ENCODE data around the gene JAKMIP2.

The JAKMIP2 gene

GRCh38 chr5:147784146-147784987, 1.8 kb upstream of the JAKMIP2 start:
- DNase-seq (ENCODE audit: extremely low read depth, low read depth), result no peak
- TF ChIP-seq, protein P1, sequence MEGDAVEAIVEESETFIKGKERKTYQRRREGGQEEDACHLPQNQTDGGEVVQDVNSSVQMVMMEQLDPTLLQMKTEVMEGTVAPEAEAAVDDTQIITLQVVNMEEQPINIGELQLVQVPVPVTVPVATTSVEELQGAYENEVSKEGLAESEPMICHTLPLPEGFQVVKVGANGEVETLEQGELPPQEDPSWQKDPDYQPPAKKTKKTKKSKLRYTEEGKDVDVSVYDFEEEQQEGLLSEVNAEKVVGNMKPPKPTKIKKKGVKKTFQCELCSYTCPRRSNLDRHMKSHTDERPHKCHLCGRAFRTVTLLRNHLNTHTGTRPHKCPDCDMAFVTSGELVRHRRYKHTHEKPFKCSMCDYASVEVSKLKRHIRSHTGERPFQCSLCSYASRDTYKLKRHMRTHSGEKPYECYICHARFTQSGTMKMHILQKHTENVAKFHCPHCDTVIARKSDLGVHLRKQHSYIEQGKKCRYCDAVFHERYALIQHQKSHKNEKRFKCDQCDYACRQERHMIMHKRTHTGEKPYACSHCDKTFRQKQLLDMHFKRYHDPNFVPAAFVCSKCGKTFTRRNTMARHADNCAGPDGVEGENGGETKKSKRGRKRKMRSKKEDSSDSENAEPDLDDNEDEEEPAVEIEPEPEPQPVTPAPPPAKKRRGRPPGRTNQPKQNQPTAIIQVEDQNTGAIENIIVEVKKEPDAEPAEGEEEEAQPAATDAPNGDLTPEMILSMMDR (IDR thresholded peaks at IDR 0.05; ENCODE audit: low read depth, low read length), result no peak

GRCh38 chr5:147780924-147781573, 1.5 kb downstream of the JAKMIP2 start:
- TF ChIP-seq, protein P1 (IDR thresholded peaks at IDR 0.05; ENCODE audit: low read depth, low read length), result no peak
- no peak for DNase-seq (ENCODE audit: extremely low read depth, low read depth)

- DNase-seq (ENCODE audit: extremely low read depth, low read depth), result no peak
- TF ChIP-seq, protein P1 (IDR thresholded peaks at IDR 0.05; ENCODE audit: low read depth, low read length), result no peak
Observed at GRCh38 chr5:147779694-147780093, 2.8 kb downstream of the JAKMIP2 start.

- TF ChIP-seq, protein P1 (IDR thresholded peaks at IDR 0.05; ENCODE audit: low read depth, low read length), result no peak
- DNase-seq (ENCODE audit: extremely low read depth, low read depth), result no peak
Observed at GRCh38 chr5:147776989-147777388, 5.5 kb downstream of the JAKMIP2 start.

DNA sequence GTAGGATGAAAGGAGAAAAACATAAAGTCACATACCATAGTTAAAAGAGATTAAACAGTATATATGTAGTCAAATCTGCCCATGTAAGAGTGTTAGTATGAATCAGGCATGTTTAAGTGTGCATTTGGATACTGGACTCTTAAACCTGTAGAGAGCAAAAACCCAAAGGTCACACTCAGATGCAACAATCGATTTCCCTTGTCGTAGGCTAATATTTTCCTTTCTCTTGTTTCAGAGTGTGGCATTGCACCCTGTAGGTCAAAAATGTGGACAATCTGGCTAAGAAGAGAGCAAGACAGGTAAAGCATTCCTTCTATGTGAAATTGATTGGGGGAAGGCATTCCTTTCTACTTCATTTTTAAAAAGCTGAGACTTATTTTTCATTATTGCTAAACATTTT, 8.9 kb downstream of the JAKMIP2 start:
- DNase-seq (ENCODE audit: extremely low read depth, low read depth), result no peak
- TF ChIP-seq, protein P1 (IDR thresholded peaks at IDR 0.05; ENCODE audit: low read depth, low read length), result no peak

- TF ChIP-seq, protein P1 (IDR thresholded peaks at IDR 0.05; ENCODE audit: low read depth, low read length), result no peak
- no peak for DNase-seq (ENCODE audit: extremely low read depth, low read depth)
Observed at GRCh38 chr5:147773139-147773538, 9.4 kb downstream of the JAKMIP2 start.

DNA sequence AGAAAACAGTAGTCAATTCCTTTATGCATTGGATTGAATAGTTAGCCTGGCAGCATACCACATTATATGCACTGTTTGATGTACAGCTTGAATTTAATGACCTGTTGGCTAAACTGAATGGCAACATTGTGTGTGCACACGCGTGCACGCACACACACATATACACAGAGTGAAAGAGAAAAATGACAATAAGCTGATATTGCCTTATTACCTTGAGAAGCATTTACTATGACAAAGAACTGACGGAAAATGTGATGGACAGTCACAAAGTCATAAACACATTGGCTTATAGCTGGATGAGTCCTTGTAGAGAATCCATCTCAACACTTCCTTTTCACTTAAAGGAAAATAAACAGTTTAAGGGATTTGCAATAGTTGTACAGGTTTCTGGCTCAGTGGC, 15.5 kb downstream of the JAKMIP2 start:
- DNase-seq (ENCODE audit: extremely low read depth, low read depth), result no peak
- TF ChIP-seq, protein P1 (IDR thresholded peaks at IDR 0.05; ENCODE audit: low read depth, low read length), result no peak

Data from AG09319 (cell line).